Epidermal melanocyte (primary cell): ENCODE results near the gene GFPT2.
A peak's percentile ranks its signal among the peaks of the same experiment; 100 is the strongest.

Experiments
- DNase-seq: peaks from one replicate; pipeline ENCODE4 v3.0.0; 2011; ENCODE audit warnings: low spot score; ENCODE audit not compliant: insufficient read length

Gene GFPT2

DNA sequence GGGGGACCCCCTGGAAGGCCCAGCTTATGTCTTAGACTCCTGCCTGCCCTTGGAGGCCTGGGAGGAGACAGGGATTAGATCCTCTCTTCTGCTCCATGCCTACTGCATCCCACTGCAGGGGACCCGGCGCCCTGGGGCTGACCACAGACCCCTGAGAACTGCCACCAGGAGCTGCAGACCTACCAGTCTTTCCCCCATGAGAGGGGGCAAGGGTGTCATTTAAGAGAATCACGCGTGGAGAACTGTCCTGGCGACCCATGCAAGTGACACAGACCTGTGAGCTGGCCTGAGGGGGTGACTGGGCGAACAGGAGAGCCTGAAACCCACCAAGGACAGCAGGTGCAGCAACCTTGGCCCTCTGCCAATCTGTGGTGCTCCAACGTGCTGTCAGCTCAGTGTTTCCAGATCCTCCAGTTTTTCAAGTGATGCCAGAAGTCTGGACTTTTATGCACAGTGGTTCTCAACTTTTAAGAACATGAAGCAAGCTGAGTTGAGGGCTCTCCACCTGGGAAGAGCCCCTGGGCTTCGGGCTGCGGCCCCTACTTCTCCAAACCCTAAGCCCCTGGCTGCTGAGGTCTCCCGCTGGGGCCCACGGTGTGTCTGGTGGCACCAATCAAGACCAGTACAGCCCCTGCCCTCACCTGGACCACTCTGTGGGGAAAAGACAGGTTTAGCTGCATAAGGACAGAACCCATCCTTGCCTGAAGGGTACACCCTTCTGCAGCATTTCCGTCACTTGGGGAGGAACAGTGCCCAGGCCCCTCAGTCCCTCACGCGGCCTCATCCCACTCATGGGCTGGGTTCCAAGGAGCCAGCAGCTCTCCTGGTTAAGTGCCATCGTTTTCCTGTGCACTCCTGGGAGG is 18.2 kb downstream of the GFPT2 start:
- no peak for DNase-seq

DNA sequence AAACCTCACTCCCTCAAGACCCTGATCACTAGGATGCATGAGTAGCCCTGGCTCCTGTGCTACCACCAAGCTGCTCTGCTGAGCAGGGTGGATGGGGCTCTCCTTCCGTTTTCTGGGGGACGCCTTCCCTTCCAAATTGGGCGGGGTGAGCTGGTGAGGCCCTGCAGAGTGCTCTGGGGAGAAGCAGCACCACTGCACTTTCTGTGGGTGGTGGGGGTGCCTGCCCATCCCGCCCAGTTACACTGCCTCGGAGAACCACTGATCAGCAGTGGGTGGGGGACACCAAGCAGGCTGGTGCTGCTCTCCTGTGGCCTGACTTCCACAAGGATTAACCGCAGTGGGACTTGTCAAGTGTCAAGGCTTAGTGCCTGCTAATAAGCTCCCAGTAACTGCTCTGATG is 19.0 kb downstream of the GFPT2 start:
- no peak for DNase-seq

DNA sequence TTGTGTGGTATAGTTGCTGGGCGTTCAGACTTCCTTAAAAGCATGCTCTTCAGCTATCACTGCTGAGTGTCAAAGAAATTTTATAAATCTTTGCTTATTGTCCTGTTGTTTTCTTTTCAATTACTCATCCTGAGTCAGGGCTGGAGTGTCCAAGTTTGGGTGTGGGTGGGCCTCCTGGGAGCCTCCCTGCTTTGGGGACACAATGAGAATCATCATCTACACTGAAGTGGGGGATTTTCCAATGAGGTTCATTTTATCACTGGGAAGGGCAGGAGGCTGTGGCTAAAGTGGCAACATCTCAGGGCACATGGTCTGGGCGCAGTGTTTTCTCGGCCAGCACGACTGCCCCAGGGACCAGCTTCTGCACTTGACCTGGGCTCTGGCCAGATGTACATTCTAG is 19.5 kb downstream of the GFPT2 start:
- DNase-seq: no peak

DNA sequence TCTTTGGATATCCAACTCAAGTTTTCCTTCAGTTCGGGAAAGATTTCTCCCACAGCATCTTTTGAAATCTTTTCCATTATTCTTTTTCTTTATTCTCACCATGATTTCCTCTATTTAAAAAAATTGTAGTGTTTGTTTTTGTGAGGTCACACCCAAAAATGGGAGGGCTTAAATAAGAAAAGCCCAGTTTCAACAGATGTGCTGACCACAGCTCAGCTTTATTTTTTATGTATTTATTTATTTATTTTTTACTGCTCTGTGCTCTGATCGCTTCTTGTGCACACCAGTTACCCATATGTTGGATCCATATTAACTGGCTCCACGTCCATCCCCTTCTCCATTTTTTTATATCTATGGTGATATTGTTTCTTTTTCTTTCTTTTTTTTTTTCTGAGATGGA is 20.3 kb downstream of the GFPT2 start:
- no peak for DNase-seq

DNA sequence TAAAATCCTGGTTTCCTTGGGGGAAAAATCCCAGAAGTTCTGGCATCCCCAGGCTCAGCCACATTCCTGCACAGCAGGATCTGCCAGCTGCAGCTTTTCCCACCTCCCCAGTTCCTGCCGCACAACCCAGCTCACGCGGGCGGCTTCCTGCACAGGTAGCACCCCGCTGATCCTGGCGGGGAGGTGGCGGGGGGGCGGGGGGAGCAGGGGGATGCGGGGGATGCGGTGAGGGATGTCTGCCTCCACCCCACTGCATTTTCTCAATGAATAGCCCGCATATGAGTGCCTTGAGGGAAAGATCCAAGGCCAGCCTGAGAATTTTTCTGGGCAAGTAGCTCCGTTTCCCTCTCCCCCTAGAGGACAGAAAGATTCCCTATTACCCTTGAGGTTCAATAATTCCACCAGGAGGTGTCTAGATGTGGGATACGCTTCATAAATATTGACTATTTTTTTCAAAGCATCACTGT is 21.1 kb downstream of the GFPT2 start:
- DNase-seq: no peak

DNA sequence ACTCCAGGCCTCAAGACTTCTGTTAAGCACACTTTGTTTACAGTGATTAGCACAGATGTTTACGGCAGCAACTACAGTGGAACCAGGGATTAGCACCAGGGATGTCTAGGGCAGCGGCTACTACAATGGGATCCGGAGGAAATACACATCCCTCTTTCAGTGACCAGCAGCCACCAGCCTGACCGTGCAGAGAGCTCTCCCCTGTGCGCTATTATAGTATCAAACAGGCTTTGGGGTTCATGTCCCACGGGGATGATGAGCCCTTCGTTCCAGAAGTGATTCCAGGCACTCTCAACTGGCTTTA is 21.5 kb downstream of the GFPT2 start:
- no peak for DNase-seq

DNA sequence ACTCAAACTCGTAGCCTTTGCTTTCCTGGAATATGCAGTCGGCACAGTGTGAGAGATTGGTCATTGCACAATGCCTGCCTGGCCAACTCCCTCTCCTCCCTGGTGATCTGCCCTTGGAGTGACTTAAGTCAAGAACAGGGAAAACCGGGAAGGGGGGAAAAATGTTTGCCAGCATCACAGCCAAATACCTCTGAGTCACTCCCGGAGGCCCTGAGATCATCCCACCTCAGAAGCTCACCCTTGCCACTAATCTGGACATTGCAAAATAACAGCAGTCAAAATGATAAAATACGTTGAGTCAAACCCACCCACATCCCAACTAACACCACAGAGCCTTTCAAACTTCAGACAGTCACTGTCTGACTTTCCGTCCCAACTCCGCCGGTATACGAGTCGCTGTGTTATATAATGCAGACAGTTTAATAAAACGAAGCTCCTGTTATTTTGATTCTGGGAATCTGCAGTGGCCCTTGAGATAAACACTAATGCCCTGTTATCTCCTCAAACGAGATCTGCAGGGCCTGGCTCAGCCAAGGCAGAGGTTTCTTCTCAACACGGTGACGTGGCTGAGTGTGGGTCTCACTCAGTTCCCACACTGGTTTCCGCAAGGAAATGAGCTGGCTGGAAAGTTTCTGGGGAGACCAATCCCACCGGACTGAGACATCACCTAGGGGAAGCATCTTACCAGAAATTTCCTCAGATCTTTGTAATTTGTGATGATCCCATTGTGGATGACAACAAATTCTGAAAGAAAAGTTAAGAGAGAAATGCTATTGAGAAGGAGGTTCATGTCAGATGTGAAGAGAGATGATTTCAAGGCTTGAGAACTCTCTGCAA is 22.1 kb downstream of the GFPT2 start:
- DNase-seq: no peak

DNA sequence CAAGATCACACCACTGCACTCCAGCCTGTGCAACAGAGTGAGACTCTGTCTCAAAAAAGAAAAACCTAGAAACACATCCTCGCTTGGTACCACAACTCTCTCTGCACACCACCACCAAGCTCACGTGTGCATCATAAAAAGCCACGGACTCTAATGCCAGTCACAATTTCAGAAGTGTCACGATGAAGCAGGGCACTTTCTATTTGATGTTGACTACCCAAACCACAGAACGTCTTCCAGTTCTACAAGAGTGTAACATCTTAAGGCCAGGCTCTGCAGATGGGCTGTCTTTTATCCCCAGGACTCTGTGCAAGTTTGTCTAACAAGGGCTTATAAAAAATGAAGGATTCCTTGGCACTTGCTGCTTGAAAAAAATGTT is 22.9 kb downstream of the GFPT2 start:
- DNase-seq: no peak

DNA sequence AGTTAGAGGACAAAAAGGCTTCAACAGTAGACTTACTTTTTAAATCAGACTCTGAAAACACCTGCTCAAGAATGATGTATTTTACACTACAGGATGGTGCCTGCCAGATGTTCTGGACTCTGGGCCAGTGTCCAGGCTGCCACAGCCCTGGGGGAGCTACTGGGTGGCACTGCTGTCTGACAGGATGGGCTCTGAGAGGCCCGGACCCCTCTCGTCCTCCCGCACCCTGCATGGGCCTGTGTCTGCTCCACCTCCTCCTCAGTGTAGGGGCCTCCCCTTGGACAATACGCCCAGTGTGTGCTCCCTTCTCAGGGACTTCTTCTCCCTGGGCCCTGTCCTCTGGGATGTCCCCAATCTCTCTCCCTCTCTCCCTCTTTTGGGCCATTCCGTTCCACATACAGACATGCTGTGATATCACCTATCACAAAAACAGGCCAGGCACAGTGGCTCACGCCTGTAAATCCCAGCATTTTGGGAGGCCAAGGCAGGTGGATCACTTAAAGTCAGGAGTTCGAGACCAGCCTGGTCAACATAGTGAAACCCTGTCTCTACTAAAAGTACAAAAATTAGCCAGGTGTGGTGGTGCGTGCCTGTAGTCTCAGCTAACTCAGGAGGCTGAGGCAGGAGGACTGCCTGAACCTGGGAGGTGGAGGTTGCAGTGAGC is 23.4 kb downstream of the GFPT2 start:
- DNase-seq: no peak

DNA sequence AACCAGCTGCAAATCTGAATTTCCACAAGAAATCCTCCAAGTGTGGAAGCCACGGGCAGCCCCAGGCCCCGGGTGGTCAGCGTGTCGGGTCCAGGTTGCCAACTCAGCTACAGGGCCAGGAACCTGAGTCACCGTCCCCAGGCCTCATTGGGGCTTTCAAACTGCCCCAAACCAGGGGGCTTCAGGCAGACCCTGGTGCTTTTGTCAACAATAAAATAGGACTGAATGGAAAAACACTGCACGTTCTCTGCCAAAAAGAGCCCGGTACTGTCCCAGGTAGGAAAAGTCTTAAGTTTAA is 24.0 kb downstream of the GFPT2 start:
- DNase-seq: no peak

DNA sequence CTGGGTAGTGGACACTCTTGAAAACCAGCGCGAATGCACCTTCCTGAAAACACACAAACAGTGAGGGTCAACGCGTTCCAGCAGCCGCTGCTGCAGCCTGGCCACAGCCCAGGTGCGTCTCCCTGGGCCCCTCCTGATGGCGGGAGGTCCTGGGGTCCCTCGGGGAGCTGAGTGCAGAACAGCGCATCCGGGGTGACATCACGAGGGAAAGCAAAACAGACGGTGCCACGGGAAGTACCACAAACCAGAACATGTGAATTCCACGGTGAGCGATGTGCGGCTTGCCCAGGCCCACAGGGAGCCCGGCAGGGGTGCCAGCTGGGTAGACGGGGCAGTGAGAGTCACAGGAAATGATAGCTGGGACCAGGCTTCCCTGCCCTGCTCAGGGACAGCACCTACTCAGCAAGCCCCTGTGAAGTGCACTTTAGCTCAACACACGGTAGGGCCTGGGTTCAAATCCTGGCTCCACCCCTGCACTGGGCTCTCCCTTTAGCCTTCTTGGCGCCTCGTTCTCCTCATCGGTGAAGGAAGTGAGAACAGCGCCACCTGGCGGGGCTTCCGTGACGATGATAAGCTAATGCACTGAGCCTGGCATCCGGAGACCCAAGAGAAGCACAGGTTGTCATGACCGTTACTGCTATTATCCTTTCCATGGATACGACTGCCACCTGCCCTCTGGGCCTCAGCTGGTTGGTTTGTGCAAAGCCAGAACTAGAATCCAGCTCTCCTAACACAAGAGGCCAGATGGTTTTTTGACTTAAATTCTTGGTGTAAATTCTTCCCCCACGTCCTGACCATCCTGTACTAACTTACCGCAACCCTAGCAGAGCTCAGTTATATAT is 24.6 kb downstream of the GFPT2 start:
- DNase-seq: peak; percentile 65

DNA sequence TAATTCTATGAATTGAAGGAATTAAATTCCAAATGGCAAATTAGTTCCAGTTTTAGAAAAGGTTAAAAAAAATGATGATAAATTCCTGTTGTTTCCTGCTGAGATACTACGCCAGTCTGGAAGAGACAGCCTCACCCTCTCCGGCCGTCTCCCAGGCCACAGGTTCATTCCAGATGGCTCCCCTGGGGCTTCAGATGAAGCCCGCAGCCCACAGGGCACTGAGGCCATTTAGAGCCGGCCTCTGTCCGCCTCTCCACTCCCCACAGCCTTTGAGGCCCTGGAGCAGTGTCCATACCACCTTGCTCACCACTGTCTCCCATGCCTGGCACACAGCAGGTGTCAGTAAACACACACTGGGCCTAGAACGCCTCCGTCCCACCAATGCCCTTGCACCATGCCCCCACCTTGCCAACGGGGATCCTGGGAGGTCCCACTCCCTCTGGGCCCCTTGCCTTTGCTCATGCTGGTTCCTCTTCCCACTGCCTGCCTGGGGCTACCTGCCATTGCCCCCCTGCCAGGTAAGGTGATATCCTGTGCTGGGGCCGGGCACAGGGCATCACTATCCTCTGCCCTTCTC is 26.1 kb downstream of the GFPT2 start:
- DNase-seq: no peak

DNA sequence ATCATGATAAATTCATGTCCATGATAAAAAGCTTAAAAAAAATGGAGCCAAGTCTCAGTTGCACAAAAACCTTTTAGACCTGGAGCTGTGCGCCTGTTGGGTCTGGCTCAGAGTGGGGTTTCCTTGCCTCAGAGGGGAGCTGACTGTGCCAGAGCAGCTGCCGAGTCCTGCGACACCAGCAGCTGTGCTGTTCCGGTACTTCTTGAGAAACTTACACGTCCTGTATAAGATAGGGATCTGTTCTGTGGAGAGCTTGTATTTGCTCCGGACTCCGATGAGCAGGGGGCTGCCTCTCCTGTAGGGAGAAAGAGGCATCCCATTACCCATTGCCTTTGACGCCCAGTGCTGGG is 28.6 kb downstream of the GFPT2 start:
- DNase-seq: no peak

DNA sequence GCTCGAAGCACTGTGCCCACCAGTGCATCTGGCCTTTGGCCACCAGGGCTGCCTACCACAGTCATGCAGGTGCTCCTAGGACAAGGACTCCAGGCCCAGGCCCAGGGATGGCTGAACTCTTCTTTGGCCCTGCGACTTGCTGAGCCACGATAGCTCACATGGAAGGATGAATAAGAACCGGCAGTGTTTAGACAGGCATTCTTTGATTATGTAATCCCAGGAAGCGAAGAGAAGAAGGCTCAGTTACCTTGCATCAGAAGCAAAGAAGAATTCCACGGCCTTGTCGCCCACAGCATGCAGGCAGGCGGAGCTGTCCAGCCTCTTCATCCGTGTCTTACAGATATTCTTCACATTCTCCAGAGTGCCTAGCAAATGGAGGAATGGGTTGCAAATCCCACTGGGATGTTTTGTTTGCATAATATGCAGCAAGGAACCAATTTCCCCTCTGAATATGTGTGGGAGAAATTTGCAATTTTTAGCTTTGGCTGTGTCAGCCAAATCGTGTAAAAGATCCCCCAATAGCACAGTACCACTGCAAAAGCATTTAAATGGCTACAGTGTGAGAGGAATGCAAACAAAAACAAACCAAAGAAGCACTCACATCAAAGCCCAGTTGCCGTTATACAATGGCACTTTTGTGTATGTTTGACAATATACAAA is 29.1 kb downstream of the GFPT2 start:
- DNase-seq: no peak

DNA sequence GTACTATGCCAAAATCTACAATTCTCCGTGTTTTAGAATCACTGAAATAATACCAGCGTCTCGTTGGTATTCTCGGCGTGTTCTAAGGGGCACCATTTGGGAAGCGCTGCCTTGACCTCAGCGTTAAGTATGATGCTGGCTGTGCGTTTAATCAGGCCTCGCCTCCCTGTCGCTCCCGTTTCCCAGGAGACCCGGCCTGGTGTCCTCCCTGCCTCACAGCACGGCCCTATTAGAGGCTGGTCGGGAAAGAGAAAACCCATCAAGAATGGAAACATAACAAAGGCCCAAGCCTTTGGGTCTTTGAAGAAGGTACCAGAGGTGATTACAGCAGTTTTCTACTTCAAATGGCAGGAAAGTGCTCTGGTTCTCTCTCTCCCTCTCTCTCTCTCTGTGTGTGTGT is 30.0 kb downstream of the GFPT2 start:
- DNase-seq: no peak

DNA sequence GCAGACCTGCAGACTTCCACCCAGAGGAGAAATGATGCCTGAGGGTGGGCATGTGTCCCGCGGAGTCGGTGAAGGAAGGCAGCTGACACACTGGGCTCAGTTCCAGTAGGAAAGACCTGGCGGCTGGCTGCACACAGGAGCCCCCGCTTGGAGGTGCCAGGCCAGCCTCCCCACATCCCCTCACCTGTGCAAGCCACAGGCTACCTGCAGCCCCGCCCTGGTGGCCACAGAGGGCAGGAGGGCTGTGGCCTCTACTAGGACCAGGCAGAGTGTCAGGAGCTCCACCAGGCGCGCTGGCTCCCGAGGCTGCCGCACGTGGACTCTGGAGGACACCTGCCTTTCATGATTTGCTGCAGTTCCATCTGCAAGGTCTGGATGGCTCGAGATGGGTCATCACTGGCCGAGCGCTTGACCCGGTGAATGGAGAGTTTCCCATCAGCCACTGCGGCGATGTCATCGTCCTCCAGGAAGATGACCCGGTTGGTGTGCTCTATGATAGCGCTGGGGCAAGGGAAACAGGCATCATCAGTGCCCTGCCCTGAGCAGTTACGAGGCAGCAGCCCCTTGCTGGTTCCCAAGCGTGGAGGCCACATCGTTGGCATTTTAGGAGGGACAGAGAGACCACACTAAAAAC is 34.6 kb downstream of the GFPT2 start:
- DNase-seq: no peak

DNA sequence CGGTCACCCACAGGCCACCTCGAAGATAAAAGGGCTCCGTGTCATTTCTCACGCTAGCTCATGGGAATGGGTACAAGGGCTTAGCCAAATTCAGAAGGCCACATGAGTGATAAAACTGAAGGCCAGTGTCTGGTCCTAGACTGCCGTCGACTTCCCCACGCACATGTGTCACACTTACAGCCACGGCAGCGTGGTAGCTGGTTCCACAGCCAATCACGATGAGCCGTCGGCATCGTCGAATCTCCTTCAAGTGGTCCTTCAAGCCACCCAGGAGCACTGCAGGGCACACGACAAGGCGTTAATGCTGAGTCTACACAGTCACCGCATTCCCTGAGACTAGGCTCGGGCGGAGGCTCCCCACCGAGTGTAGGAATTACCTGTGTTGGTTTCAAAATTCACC is 36.5 kb downstream of the GFPT2 start:
- no peak for DNase-seq

DNA sequence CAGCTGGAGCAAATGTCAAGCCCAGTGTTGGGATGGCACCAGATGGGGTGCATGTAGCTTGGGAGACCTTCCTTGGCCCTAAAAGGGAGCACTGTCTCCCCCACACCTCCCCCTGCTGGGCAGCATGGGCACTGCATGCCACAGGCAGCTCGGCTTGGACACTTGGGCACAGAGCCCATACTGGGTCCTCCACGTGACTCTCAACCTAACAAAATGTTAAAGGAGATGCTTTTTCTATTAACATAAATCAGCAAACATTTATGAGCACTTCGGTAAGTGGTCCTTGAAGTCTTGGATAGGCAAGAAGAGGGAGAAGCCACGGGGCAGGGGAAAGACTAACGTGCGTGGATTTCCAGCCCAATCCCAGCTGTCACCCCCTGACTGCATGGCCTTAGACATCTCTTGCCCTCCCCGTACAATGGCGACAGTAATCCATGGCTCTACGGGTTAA is 37.3 kb downstream of the GFPT2 start:
- DNase-seq: no peak

DNA sequence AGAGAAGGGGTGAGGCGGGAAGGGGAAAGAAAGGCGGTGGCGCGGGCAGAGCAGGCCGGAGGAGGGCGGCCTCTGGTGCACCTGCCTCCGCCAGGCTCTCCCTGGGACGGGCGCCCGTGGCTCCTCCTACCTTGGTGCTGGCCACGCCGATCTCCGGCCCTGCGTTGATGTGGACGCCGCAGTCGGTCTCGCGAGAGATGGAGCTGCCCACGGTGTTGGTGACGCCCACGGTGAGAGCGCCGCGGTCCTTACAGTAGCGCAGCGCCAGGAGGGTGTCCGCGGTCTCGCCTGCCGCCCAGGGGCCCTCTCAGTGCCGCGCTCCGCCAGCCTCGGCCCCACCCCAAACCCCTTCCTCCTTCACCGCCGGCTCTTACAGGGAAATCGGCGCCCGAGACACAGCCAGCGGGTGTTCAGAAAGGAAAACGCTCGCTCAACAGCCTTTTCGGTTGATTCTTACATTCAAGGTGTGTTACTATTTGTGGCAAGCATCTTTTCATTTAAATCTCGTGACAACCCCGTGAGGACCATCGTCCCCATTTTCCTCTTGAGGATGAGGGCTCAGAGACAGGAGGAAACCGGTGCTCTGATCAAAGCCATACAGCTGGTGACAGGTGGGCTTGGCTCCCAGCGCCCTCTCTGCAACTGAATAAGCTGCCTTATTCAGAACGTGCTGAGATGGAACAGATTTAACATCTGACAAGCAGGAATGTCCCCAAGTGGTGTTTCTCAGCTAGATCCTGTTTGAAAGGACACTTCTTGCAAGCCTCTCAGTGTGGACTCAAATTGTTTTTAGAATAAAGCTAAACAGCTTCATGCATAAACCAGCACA is 39.2 kb downstream of the GFPT2 start:
- peak; percentile 32 for DNase-seq
